A673 (cell line): ENCODE results near the gene CLN6. TPM values are rescaled to one million over a fixed set of nuclear protein-coding genes. Genes with fewer than 3 reads are reported as not detected.

ENCODE experiments used
- BruUV-seq: library from RNA; stranded (reverse); fragments of 400-500 nt; replicated peaks from 2 replicates; lab custom pipeline; 2021; lab: Mats Ljungman, UMichigan
- CTCF ChIA-PET: fragments of 300-600 bp; sonication (Branson Sonifier 250); formaldehyde crosslinking; loops from one replicate; lab custom pipeline; 2022; ENCODE audit warnings: antibody characterized with exemption; lab: Charles Lee
- POLR2A ChIA-PET: fragments of 300-600 bp; sonication (Branson Sonifier 250); formaldehyde crosslinking; loops from one replicate; lab custom pipeline; 2022; ENCODE audit warnings: antibody characterized with exemption; ENCODE audit not compliant: low non-redundant PET; lab: Charles Lee
- DNase-seq: peaks from one replicate; pipeline ENCODE4 v3.0.0-alpha.2; 2015; ENCODE audit warnings: low spot score
- H3K27ac ChIP-seq: fragments of 200-600 bp; sonication (generic); 2 replicates; pipeline ENCODE4 v1.5.1; 2016; ENCODE audit warnings: mixed run types, low read depth, mild to moderate bottlenecking, mixed read lengths, antibody characterized with exemption, low read length; ENCODE audit not compliant: poor library complexity, severe bottlenecking
- H3K27me3 ChIP-seq: fragments of 200-600 bp; sonication (generic); replicated peaks from 2 replicates; pipeline ENCODE4 v1.6.1; 2017; ENCODE audit warnings: mixed run types, low read depth, mild to moderate bottlenecking, mixed read lengths, antibody characterized with exemption, low read length; ENCODE audit not compliant: insufficient read depth, poor library complexity
- H3K36me3 ChIP-seq: fragments of 200-600 bp; sonication (generic); 2 replicates; pipeline ENCODE4 v1.6.1; 2016; ENCODE audit warnings: mixed run types, mild to moderate bottlenecking, mixed read lengths, antibody characterized with exemption, low read length; ENCODE audit not compliant: insufficient read depth, poor library complexity, severe bottlenecking
- H3K4me1 ChIP-seq: fragments of 200-600 bp; sonication (generic); 2 replicates; pipeline ENCODE4 v1.6.1; 2017; ENCODE audit warnings: mixed run types, mild to moderate bottlenecking, mixed read lengths, antibody characterized with exemption, low read length; ENCODE audit not compliant: insufficient read depth, poor library complexity, severe bottlenecking
- H3K4me3 ChIP-seq: fragments of 200-600 bp; sonication (generic); 2 replicates; pipeline ENCODE4 v1.5.1; 2016; ENCODE audit warnings: low read depth, mixed run types, mild to moderate bottlenecking, mixed read lengths, low read length; ENCODE audit not compliant: poor library complexity, severe bottlenecking
- H3K9me3 ChIP-seq: fragments of 200-600 bp; sonication (generic); 2 replicates; pipeline ENCODE4 v1.6.1; 2016; ENCODE audit warnings: mixed run types, low read depth, mild to moderate bottlenecking, mixed read lengths, antibody characterized with exemption, low read length; ENCODE audit not compliant: poor library complexity, severe bottlenecking
- CTCF ChIP-seq: fragments of 300-800, 200-600 bp; sonication (generic); conservative IDR thresholded peaks from 2 replicates; pipeline ENCODE4 v1.5.1; 2017; ENCODE audit warnings: low read depth, mild to moderate bottlenecking, antibody characterized with exemption, low read length, moderate library complexity, mixed read lengths
- EZH2 ChIP-seq: fragments of 200-600 bp; sonication (generic); IDR thresholded peaks from 2 replicates; pipeline ENCODE4 v1.6.1; 2017; ENCODE audit warnings: borderline replicate concordance, low read depth, mild to moderate bottlenecking, mixed read lengths, antibody characterized with exemption, low read length; ENCODE audit not compliant: poor library complexity, severe bottlenecking
- intact Hi-C: fragments of 100-400 bp; cut with micrococcal nuclease; formaldehyde crosslinking; loops from one replicate; pipeline ENCODE4 v1.10.0; 2022; ENCODE audit not compliant: unreplicated experiment
- total RNA-seq: library from RNA; stranded (reverse); gene quantifications from 2 replicates; pipeline ENCODE4 v1.2.3, GENCODE V29; 2021

Gene CLN6
- total RNA-seq, 1 experiment from 2014 or later: 84.7 TPM

- DNase-seq: no peak
- Histone ChIP-seq H3K27me3 (peaks cover 24% of the 10 kb centered on the region), H3K27ac (no peak overlapping the region), H3K36me3 (no peaks in the 10 kb centered on the region), H3K9me3 (no peaks in the 10 kb centered on the region), H3K4me1 (peaks cover 4% of the 10 kb centered on the region), H3K4me3 (no peak overlapping the region)
- ChIA-PET POLR2A (interaction anchor here (0.6 kb wide), 1 partner anchor 11 kb away, joined by 10 read pairs; no protein-coding TSS in a partner anchor), CTCF (interaction anchor here (0.7 kb wide), 1 partner anchor 9 kb away, joined by 3 read pairs; no protein-coding TSS in a partner anchor)
- no TSS peak for BruUV-seq
- intact Hi-C loops: no loop called here
- TF ChIP-seq CTCF: no peak
Measured at GRCh38 chr15:68261980-68262379, 32.5 kb upstream of the CLN6 start.

- H3K4me1 ChIP-seq: peaks cover 4% of the 10 kb centered on the region
- ChIA-PET CTCF (no interaction called here), POLR2A (interaction anchor here (0.6 kb wide), 1 partner anchor 11 kb away, joined by 10 read pairs; no protein-coding TSS in a partner anchor)
- H3K4me3 ChIP-seq: no peak overlapping the region
- DNase-seq: no peak
- TF ChIP-seq EZH2: no peak
- TF ChIP-seq CTCF: no peak
- intact Hi-C loops: no loop called here
- H3K27me3 ChIP-seq: peaks cover 24% of the 10 kb centered on the region
- no peak overlapping the region for H3K27ac ChIP-seq
- no peaks in the 10 kb centered on the region for H3K9me3 ChIP-seq
- no peaks in the 10 kb centered on the region for H3K36me3 ChIP-seq
- no TSS peak for BruUV-seq
Measured at GRCh38 chr15:68261241-68261640, 31.7 kb upstream of the CLN6 start.

- BruUV-seq: no TSS peak
- no peak for DNase-seq
- ChIA-PET CTCF (no interaction called here), POLR2A (no interaction called here)
- H3K4me3 ChIP-seq: no peak overlapping the region
- intact Hi-C loops: no loop called here
- TF ChIP-seq CTCF (no peak), EZH2 (no peak)
- H3K27me3 ChIP-seq: peaks cover 15% of the 10 kb centered on the region
- peaks cover 4% of the 10 kb centered on the region for H3K4me1 ChIP-seq
- H3K27ac ChIP-seq: no peak overlapping the region
- H3K36me3 ChIP-seq: no peaks in the 10 kb centered on the region
- no peaks in the 10 kb centered on the region for H3K9me3 ChIP-seq
Measured at GRCh38 chr15:68259883-68260282, 30.4 kb upstream of the CLN6 start.
